Measurements from ENCODE around the gene PGM5. TPM values are rescaled to one million over a fixed set of nuclear protein-coding genes. Genes with fewer than 3 reads are reported as not detected.
A peak's percentile ranks its signal among the peaks of the same experiment; 100 is the strongest.

PGM5 gene
- total RNA-seq, 1 experiment from 2014 or later, result 4.2 TPM

DNA sequence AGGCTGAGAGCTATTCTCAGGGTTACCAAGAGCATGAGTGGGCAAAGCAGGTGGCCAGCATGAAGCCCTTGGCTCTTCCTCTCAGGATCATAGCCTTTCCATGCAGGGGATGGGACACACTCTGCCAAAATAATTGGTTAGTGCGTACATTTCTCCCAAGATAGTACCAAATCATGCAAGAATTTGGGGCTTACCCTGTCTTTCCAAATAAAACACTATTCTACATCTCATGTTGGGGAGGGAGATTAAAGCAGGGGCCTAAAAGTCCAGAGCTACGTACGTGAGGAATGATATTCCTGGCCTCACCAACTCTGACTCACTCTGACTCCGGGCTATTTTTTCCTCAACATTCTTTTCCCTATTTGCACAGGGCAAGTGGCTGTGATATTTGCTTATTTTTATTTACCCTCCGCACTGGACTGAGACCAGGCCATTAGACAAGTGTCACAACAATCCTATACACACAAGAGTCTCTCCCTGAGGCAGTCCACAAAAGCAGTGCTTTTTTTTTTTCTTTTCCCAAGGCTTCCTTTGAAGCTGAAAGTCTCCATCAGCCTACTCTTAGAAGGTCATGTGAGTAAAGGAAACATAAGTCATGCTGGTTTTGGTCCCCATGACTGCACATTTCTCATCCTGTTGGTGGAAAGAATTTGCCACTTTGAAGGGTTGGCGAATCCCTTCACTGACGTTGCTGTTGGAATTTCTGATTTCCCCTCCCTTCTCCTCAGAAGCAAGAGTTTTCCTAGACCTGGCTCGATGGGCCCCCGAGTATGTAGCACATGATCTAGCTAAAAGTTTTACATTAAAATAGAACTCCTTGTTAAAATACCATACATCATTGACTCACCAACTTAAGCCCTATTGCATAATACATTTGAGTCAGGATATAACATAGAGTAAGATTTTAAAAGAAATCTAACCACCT is 144.3 kb downstream of the PGM5 start:
- Mint-ChIP-seq H3K27ac (ENCODE audit: unreplicated experiment) (no peak overlapping the region), H3K36me3 (ENCODE audit: insufficient read depth, unreplicated experiment) (no peaks in the 10 kb centered on the region), H3K4me3 (ENCODE audit: unreplicated experiment) (no peak overlapping the region), H3K4me1 (ENCODE audit: low read depth, unreplicated experiment) (no peaks in the 10 kb centered on the region), H3K27me3 (ENCODE audit: insufficient read depth, unreplicated experiment) (no peaks in the 10 kb centered on the region), H3K9me3 (ENCODE audit: unreplicated experiment) (no peaks in the 10 kb centered on the region)
- Histone ChIP-seq H3K9me3 (no peaks in the 10 kb centered on the region), H3K4me1 (no peaks in the 10 kb centered on the region), H3K4me3 (ENCODE audit: low read depth, low read length) (no peak overlapping the region), H3K27me3 (replicated peaks; ENCODE audit: control insufficient read depth, insufficient read depth, low read length) (no peaks in the 10 kb centered on the region), H3K36me3 (ENCODE audit: control insufficient read depth, insufficient read depth, low read length) (no peaks in the 10 kb centered on the region)
- no TSS peak for BruUV-seq (replicated peaks)
- TF ChIP-seq, protein P1, sequence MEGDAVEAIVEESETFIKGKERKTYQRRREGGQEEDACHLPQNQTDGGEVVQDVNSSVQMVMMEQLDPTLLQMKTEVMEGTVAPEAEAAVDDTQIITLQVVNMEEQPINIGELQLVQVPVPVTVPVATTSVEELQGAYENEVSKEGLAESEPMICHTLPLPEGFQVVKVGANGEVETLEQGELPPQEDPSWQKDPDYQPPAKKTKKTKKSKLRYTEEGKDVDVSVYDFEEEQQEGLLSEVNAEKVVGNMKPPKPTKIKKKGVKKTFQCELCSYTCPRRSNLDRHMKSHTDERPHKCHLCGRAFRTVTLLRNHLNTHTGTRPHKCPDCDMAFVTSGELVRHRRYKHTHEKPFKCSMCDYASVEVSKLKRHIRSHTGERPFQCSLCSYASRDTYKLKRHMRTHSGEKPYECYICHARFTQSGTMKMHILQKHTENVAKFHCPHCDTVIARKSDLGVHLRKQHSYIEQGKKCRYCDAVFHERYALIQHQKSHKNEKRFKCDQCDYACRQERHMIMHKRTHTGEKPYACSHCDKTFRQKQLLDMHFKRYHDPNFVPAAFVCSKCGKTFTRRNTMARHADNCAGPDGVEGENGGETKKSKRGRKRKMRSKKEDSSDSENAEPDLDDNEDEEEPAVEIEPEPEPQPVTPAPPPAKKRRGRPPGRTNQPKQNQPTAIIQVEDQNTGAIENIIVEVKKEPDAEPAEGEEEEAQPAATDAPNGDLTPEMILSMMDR (IDR thresholded peaks at IDR 0.05; ENCODE audit: insufficient read depth in 1 of 2, low read depth in 1 of 2, low read length in 1 of 2, severe bottlenecking in 1 of 2, unreplicated experiment in 1 of 2), result no peak
- CTCF ChIA-PET, result no interaction called here
- POLR2A ChIA-PET, result no interaction called here
- intact Hi-C loops (cut with micrococcal nuclease; ENCODE audit: unreplicated experiment), result no loop called here
- peak in 1 of 2 experiments; percentile 6 for DNase-seq

DNA sequence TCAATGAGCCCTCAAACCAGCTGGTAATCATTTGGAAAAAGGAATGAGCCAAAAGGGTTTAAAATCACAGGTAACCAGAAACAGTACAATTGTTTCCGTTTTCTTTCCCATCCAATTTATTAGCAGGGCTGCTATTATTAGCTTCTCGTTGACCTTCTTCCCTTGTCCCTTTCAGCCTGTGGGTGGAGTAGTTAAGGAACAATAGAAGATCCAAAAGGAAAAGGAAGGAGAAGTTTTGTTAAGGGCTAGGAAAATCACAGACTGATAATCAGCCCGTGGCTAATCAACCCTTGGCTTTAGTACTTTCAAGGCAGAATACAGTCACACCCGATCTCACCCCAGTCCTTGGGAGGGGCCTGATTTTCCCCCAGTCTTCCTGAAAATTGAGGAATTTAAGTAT is 145.9 kb downstream of the PGM5 start:
- intact Hi-C loops (cut with micrococcal nuclease; ENCODE audit: unreplicated experiment), result no loop called here
- ChIA-PET POLR2A (no interaction called here), CTCF (no interaction called here)
- no peaks in the 10 kb centered on the region for H3K9me3 ChIP-seq
- no peaks in the 10 kb centered on the region for H3K36me3 Mint-ChIP-seq (ENCODE audit: insufficient read depth, unreplicated experiment)
- no peaks in the 10 kb centered on the region for H3K4me1 ChIP-seq
- no peak overlapping the region for H3K4me3 Mint-ChIP-seq (ENCODE audit: unreplicated experiment)
- no peak overlapping the region for H3K4me3 ChIP-seq (ENCODE audit: low read depth, low read length)
- no peaks in the 10 kb centered on the region for H3K27me3 ChIP-seq (replicated peaks; ENCODE audit: control insufficient read depth, insufficient read depth, low read length)
- H3K9me3 Mint-ChIP-seq (ENCODE audit: unreplicated experiment), result no peaks in the 10 kb centered on the region
- H3K27me3 Mint-ChIP-seq (ENCODE audit: insufficient read depth, unreplicated experiment), result no peaks in the 10 kb centered on the region
- H3K4me1 Mint-ChIP-seq (ENCODE audit: low read depth, unreplicated experiment), result no peaks in the 10 kb centered on the region
- no peak for DNase-seq
- BruUV-seq (replicated peaks), result no TSS peak
- TF ChIP-seq, protein P1 (IDR thresholded peaks at IDR 0.05; ENCODE audit: insufficient read depth in 1 of 2, low read depth in 1 of 2, low read length in 1 of 2, severe bottlenecking in 1 of 2, unreplicated experiment in 1 of 2), result no peak
- no peak overlapping the region for H3K27ac Mint-ChIP-seq (ENCODE audit: unreplicated experiment)
- no peaks in the 10 kb centered on the region for H3K36me3 ChIP-seq (ENCODE audit: control insufficient read depth, insufficient read depth, low read length)

DNA sequence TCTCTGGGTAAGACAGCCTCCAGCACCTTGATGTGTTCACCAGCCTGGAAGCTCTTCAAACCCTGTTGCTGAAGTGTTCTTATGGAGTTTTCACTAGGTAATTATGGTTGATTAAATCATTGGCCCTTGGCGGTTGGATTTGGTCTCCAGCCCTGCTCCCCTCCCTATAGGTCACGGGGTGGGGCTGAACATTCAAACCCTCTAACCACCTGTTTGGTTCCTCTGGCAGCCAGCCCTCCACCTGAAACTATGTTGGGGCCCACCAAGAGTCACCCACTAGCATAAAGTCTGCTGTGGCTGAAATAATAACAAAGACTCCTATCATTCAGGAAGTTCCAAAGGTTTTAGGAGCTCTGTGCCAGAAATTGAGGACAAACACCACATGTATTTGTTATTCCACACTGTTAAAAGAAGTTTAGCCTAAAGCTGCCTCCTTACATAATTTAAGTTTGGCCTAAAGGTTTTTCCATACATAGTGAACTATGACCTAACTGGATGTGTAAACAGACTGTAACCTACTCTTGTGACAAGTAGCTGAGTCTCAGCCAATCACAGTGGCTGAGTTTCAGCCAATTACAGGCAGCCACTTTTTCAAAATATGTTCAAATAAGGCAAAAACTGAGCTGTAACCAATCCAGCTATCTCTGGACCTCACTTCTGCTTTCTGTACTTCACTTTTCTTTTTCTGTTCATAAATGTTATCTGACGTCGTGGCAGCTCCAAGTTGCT is 149.4 kb downstream of the PGM5 start:
- CTCF ChIA-PET, result no interaction called here
- H3K27me3 Mint-ChIP-seq (ENCODE audit: insufficient read depth, unreplicated experiment), result no peaks in the 10 kb centered on the region
- no peak overlapping the region for H3K4me3 ChIP-seq (ENCODE audit: low read depth, low read length)
- H3K9me3 Mint-ChIP-seq (ENCODE audit: unreplicated experiment), result no peaks in the 10 kb centered on the region
- DNase-seq, result no peak
- no peaks in the 10 kb centered on the region for H3K36me3 ChIP-seq (ENCODE audit: control insufficient read depth, insufficient read depth, low read length)
- TF ChIP-seq, protein P1 (IDR thresholded peaks at IDR 0.05; ENCODE audit: insufficient read depth in 1 of 2, low read depth in 1 of 2, low read length in 1 of 2, severe bottlenecking in 1 of 2, unreplicated experiment in 1 of 2), result no peak
- no peaks in the 10 kb centered on the region for H3K4me1 Mint-ChIP-seq (ENCODE audit: low read depth, unreplicated experiment)
- POLR2A ChIA-PET, result no interaction called here
- no peak overlapping the region for H3K27ac Mint-ChIP-seq (ENCODE audit: unreplicated experiment)
- BruUV-seq (replicated peaks), result no TSS peak
- H3K4me1 ChIP-seq, result no peaks in the 10 kb centered on the region
- intact Hi-C loops (cut with micrococcal nuclease; ENCODE audit: unreplicated experiment), result no loop called here
- H3K27me3 ChIP-seq (replicated peaks; ENCODE audit: control insufficient read depth, insufficient read depth, low read length), result no peaks in the 10 kb centered on the region
- no peaks in the 10 kb centered on the region for H3K36me3 Mint-ChIP-seq (ENCODE audit: insufficient read depth, unreplicated experiment)
- no peak overlapping the region for H3K4me3 Mint-ChIP-seq (ENCODE audit: unreplicated experiment)
- no peaks in the 10 kb centered on the region for H3K9me3 ChIP-seq
